ENCODE data around the gene SNX3. TPM values are rescaled to one million over a fixed set of nuclear protein-coding genes. Genes with fewer than 3 reads are reported as not detected.

The SNX3 gene
- total RNA-seq, 1 experiment from 2014 or later = 102 TPM

GRCh38 chr6:108291091-108291490 is 30.3 kb upstream of the SNX3 start:
- CTCF ChIA-PET = no interaction called here

DNA sequence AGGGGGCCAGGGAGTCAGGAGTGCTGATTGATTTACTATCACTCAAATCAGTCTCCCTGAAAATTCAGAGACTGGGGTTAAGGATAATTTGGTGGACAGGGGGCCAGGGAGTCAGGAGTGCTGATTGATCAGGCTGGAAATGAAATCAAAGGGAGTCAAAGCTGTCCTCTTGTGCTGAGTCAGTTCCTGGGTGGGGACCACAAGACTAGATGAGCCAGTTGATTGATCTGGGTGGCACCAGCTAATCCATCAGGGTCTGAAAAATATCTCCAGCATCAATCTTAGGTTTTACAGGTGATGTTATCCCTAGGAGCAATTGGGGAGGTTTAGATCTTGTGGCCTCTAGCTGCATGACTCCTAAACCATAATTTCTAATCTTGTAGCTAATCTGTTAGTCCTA is 27.9 kb upstream of the SNX3 start:
- intact Hi-C loops (cut with micrococcal nuclease; ENCODE audit: unreplicated experiment) = no loop called here
- no peaks in the 10 kb centered on the region for H3K79me2 ChIP-seq (ENCODE audit: low read depth)
- CTCF ChIA-PET = no interaction called here
- H3K4me1 ChIP-seq (replicated peaks; ENCODE audit: insufficient read depth) = peaks cover 2% of the 10 kb centered on the region
- BruUV-seq (replicated peaks) = no TSS peak
- H3K4me2 ChIP-seq = no peak overlapping the region
- POLR2A ChIA-PET (ENCODE audit: unreplicated experiment) = no interaction called here
- no peaks in the 10 kb centered on the region for H3K36me3 ChIP-seq (ENCODE audit: low read depth)
- TF ChIP-seq EZH2 (IDR thresholded peaks at IDR 0.05; ENCODE audit: low read depth) = no peak
- TF ChIP-seq CTCF (conservative IDR thresholded peaks at IDR 0.05) = no peak
- H3K27ac ChIP-seq = no peak overlapping the region
- H3K9me2 ChIP-seq (ENCODE audit: insufficient read depth) = no peaks in the 10 kb centered on the region
- H3K4me3 ChIP-seq = no peak overlapping the region
- H3F3A ChIP-seq (ENCODE audit: insufficient read depth, low read depth) = peaks cover 2% of the 10 kb centered on the region; the same call in 1 of the 2 replicates
- H2AFZ ChIP-seq = peak overlapping the region; percentile 8; the same call in 1 of the 2 replicates
- H3K27me3 ChIP-seq (ENCODE audit: insufficient read depth, low read depth) = no peaks in the 10 kb centered on the region
- no peaks in the 10 kb centered on the region for H4K20me1 ChIP-seq (ENCODE audit: insufficient read depth)
- DNase-seq = no peak
- H3K9me3 ChIP-seq (ENCODE audit: insufficient read depth, low read depth) = no peaks in the 10 kb centered on the region

More at GRCh38 chr6:108291091-108291490, 30.3 kb upstream of the SNX3 start:
- H3K4me1 ChIP-seq (replicated peaks; ENCODE audit: insufficient read depth) = peaks cover 7% of the 10 kb centered on the region
- POLR2A ChIA-PET (ENCODE audit: unreplicated experiment) = no interaction called here
- no peak overlapping the region for H3K4me3 ChIP-seq
- DNase-seq = no peak
- intact Hi-C loops (cut with micrococcal nuclease; ENCODE audit: unreplicated experiment) = no loop called here
- no TSS peak for BruUV-seq (replicated peaks)
- H3K27ac ChIP-seq = no peak overlapping the region
- no peaks in the 10 kb centered on the region for H3K36me3 ChIP-seq (ENCODE audit: low read depth)
- peaks cover 9% of the 10 kb centered on the region for H3K79me2 ChIP-seq (ENCODE audit: low read depth)
- H3F3A ChIP-seq (ENCODE audit: insufficient read depth, low read depth) = peaks cover 8% of the 10 kb centered on the region; the same call in 1 of the 2 replicates
- H3K27me3 ChIP-seq (ENCODE audit: insufficient read depth, low read depth) = no peaks in the 10 kb centered on the region
- no peak overlapping the region for H3K4me2 ChIP-seq
- no peaks in the 10 kb centered on the region for H3K9me3 ChIP-seq (ENCODE audit: insufficient read depth, low read depth)
- H3K9me2 ChIP-seq (ENCODE audit: insufficient read depth) = no peaks in the 10 kb centered on the region
- H2AFZ ChIP-seq = no peak overlapping the region
- TF ChIP-seq CTCF (conservative IDR thresholded peaks at IDR 0.05) = no peak
- no peak for TF ChIP-seq EZH2 (IDR thresholded peaks at IDR 0.05; ENCODE audit: low read depth)
- H4K20me1 ChIP-seq (ENCODE audit: insufficient read depth) = no peaks in the 10 kb centered on the region

DNA sequence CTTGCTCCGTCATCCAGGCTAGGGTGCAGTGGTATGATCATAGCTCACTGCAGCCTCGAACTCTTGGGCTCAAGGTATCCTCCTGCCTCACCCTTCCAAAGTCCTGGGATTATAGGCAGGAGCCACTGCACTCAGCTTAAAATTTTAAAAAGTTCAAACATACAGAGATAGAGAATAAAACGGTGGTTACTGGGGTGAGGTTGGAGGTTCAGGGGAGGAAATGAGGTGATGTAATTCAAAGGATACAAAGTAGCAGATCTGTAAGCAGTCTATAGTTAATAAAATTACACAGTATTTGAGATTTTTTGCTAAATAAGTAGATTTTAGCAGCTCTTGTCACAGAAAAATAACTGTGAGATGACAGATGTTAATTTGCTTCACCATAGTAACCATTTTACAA is 26.5 kb upstream of the SNX3 start:
- no peaks in the 10 kb centered on the region for H3K79me2 ChIP-seq (ENCODE audit: low read depth)
- no peak overlapping the region for H2AFZ ChIP-seq
- no TSS peak for BruUV-seq (replicated peaks)
- H3K4me1 ChIP-seq (replicated peaks; ENCODE audit: insufficient read depth) = no peaks in the 10 kb centered on the region
- H3K9me2 ChIP-seq (ENCODE audit: insufficient read depth) = no peaks in the 10 kb centered on the region; the same call in 1 of the 2 replicates
- H3F3A ChIP-seq (ENCODE audit: insufficient read depth, low read depth) = no peaks in the 10 kb centered on the region; the same call in 1 of the 2 replicates
- no peaks in the 10 kb centered on the region for H3K36me3 ChIP-seq (ENCODE audit: low read depth)
- H4K20me1 ChIP-seq (ENCODE audit: insufficient read depth) = no peaks in the 10 kb centered on the region
- POLR2A ChIA-PET (ENCODE audit: unreplicated experiment) = no interaction called here
- H3K9me3 ChIP-seq (ENCODE audit: insufficient read depth, low read depth) = no peaks in the 10 kb centered on the region
- H3K4me3 ChIP-seq = no peak overlapping the region
- no peak overlapping the region for H3K4me2 ChIP-seq
- H3K27ac ChIP-seq = no peak overlapping the region
- intact Hi-C loops (cut with micrococcal nuclease; ENCODE audit: unreplicated experiment) = no loop called here
- H3K27me3 ChIP-seq (ENCODE audit: insufficient read depth, low read depth) = no peaks in the 10 kb centered on the region
- TF ChIP-seq CTCF (conservative IDR thresholded peaks at IDR 0.05) = no peak
- TF ChIP-seq EZH2 (IDR thresholded peaks at IDR 0.05; ENCODE audit: low read depth) = no peak
- CTCF ChIA-PET = no interaction called here
- DNase-seq = no peak
